K562 (cell line): Measurements from ENCODE around the gene SLC39A11.

Experiments
- ARHGAP35 ChIP-seq: fragments of 450-650 bp; IDR thresholded peaks from 2 replicates; pipeline ENCODE4 v1.6.1; 2018; ENCODE audit not compliant: partially characterized antibody
- CEBPZ ChIP-seq: fragments of 150-350 bp; IDR thresholded peaks from 2 replicates; pipeline ENCODE4 v1.6.1; 2014; ENCODE audit warnings: low read depth, mild to moderate bottlenecking, low read length, borderline replicate concordance
- FOXO4 ChIP-seq: fragments of 450-650 bp; formaldehyde crosslinking; IDR thresholded peaks from 2 replicates; pipeline ENCODE4 v1.4.0; 2020; ENCODE audit warnings: mild to moderate bottlenecking, moderate library complexity
- L3MBTL2 ChIP-seq: fragments of 450-650 bp; IDR thresholded peaks from 2 replicates; pipeline ENCODE4 v1.6.1; 2016; ENCODE audit warnings: mild to moderate bottlenecking, moderate library complexity
- POLR2A ChIP-seq: fragments of 450-650 bp; conservative IDR thresholded peaks from 2 replicates; pipeline ENCODE4 v1.6.1; 2016
- POLR2AphosphoS5 ChIP-seq: IDR thresholded peaks from 2 replicates; pipeline ENCODE4 v1.6.1; 2011; ENCODE audit warnings: mild to moderate bottlenecking, low read depth, low read length, moderate library complexity; ENCODE audit not compliant: control insufficient read depth, insufficient read depth
- SMC3 ChIP-seq: conservative IDR thresholded peaks from 2 replicates; pipeline ENCODE4 v1.6.1; 2011; ENCODE audit warnings: low read depth, low read length, improper control_type of control experiment; ENCODE audit not compliant: insufficient read depth
- SOX6 ChIP-seq: fragments of 450-650 bp; IDR thresholded peaks from 2 replicates; pipeline ENCODE4 v1.6.1; 2014; ENCODE audit warnings: mild to moderate bottlenecking
- YY1 ChIP-seq, 3 experiments: IDR thresholded peaks; 2 replicates each; pipeline ENCODE4 v1.6.1; 2011; ENCODE audit warnings: low read length in 2 of 3, mild to moderate bottlenecking in 2 of 3, moderate library complexity in 2 of 3, borderline replicate concordance in 1 of 3, control low read depth in 1 of 3, low read depth in 1 of 3; ENCODE audit not compliant: insufficient read depth in 3 of 3, insufficient replicate concordance in 2 of 3, control insufficient read depth in 1 of 3, insufficient read length in 1 of 3; ENCODE audit errors: extremely low read depth in 1 of 3
- ZC3H4 ChIP-seq: sonication (generic); formaldehyde crosslinking; IDR thresholded peaks from 2 replicates; pipeline ENCODE4 v1.9.0; 2021; ENCODE audit warnings: missing genetic modification reagents, borderline replicate concordance
- ZEB2 ChIP-seq: fragments of 450-650 bp; IDR thresholded peaks from 2 replicates; pipeline ENCODE4 v1.6.1; 2016
- ZNF589 ChIP-seq: fragments of 200-800 bp; sonication (Bioruptor generic); IDR thresholded peaks from 2 replicates; pipeline ENCODE4 v1.6.1; 2016; ENCODE audit warnings: low read depth, missing genetic modification characterization, missing compliant biosample characterization
- ZSCAN29 ChIP-seq: fragments of 450-650 bp; IDR thresholded peaks from 2 replicates; pipeline ENCODE4 v1.6.1; 2017

- no peak for TF ChIP-seq ZSCAN29
- TF ChIP-seq FOXO4 (CRISPR knock-in tag), result no peak
- TF ChIP-seq L3MBTL2, result no peak
- no peak for TF ChIP-seq SMC3
- no peak for TF ChIP-seq ZEB2
- TF ChIP-seq POLR2AphosphoS5, result no peak
- no peak for TF ChIP-seq POLR2A
- TF ChIP-seq CEBPZ, result no peak
- no peak for TF ChIP-seq YY1 (IDR thresholded peaks at IDR 0.05; ENCODE audit: borderline replicate concordance in 1 of 3, control insufficient read depth in 1 of 3, extremely low read depth in 1 of 3, insufficient read depth in 3 of 3, insufficient read length in 1 of 3, insufficient replicate concordance in 2 of 3, low read depth in 1 of 3, low read length in 2 of 3)
- TF ChIP-seq SOX6, result no peak
- TF ChIP-seq ARHGAP35, result no peak
- no peak for TF ChIP-seq ZC3H4 (CRISPR knock-in tag)
- TF ChIP-seq ZNF589 (CRISPR knock-in tag), result no peak
These were observed 448.8 kb downstream of the SLC39A11 start for GRCh38 chr17:72643575-72644216.
